ENCODE data around the gene SETD7. TPM values are rescaled to one million over a fixed set of nuclear protein-coding genes. Genes with fewer than 3 reads are reported as not detected.
A peak's percentile ranks its signal among the peaks of the same experiment; 100 is the strongest.

The SETD7 gene
- total and polyA plus RNA-seq, 2 of the 8 experiments (the other 6 are each of a cell fraction or from before 2014, with no cell fraction given), result 1.5 to 4.6 TPM

GRCh38 chr4:139469869-139470268, 86.2 kb downstream of the SETD7 start:
- Histone ChIP-seq H2BK12ac (ENCODE audit: low read depth, low read length) (0 out of 2 replicates have a peak overlapping the region, but pooled peaks have one; percentile 5), H2BK20ac (ENCODE audit: low read length) (no peak overlapping the region), H2BK5ac (ENCODE audit: low read depth, low read length) (no peak overlapping the region), H2BK15ac (ENCODE audit: low read length) (no peak overlapping the region), H4K91ac (replicated peaks; ENCODE audit: insufficient read length, low read length) (no peak overlapping the region), H2BK120ac (replicated peaks; ENCODE audit: low read depth, low read length) (no peak overlapping the region), H4K20me1 (replicated peaks in 1 of 2; ENCODE audit: control insufficient read depth in 1 of 2, insufficient read depth in 2 of 2, low read length in 2 of 2) (no peaks in the 10 kb centered on the region), H3K18ac (ENCODE audit: extremely low read depth, low read length) (no peak overlapping the region), H3K4me3 (ENCODE audit: extremely low read depth in 1 of 4, insufficient read depth in 2 of 4, low read depth in 3 of 4, low read length in 4 of 4) (no peak overlapping the region), H2AK5ac (ENCODE audit: low read depth, low read length) (no peak overlapping the region), H3K23ac (ENCODE audit: insufficient read length) (no peak overlapping the region), H3K56ac (replicated peaks; ENCODE audit: insufficient read length, low read depth, low read length) (no peak overlapping the region), H3K23me2 (ENCODE audit: low read depth, low read length) (no peaks in the 10 kb centered on the region), H3K4ac (replicated peaks; ENCODE audit: insufficient read length, low read depth, low read length) (no peak overlapping the region), H3K27ac (ENCODE audit: low read depth, low read length) (no peak overlapping the region), H3K4me2 (ENCODE audit: insufficient read depth in 1 of 2, low read depth in 2 of 2, low read length in 2 of 2) (no peak overlapping the region), H3K9ac (replicated peaks in 1 of 4; ENCODE audit: extremely low read depth in 1 of 4, low read depth in 3 of 4, low read length in 3 of 4) (no peak overlapping the region), H3K14ac (ENCODE audit: insufficient read length) (no peak overlapping the region), H4K5ac (ENCODE audit: insufficient read length, low read depth, low read length) (no peak overlapping the region), H3K36me3 (ENCODE audit: control insufficient read depth in 2 of 4, insufficient read depth in 4 of 4, low read length in 3 of 4) (peaks cover 0 to 17% (median 9%) of the 10 kb centered on the region in 4 experiments; a peak in 5 of 8 replicates), H4K8ac (ENCODE audit: extremely low read depth, insufficient read depth, low read length) (no peak overlapping the region), H3K79me1 (ENCODE audit: low read depth, low read length) (peaks cover 11% of the 10 kb centered on the region; the same call in 1 of the 2 replicates), H3K27me3 (replicated peaks in 1 of 4; ENCODE audit: control insufficient read depth in 3 of 4, extremely low read depth in 1 of 4, insufficient read depth in 3 of 4, low read length in 3 of 4) (no peaks in the 10 kb centered on the region), H3K79me2 (ENCODE audit: control insufficient read depth in 1 of 2, insufficient read depth in 2 of 2, low read length in 2 of 2) (peaks cover 0 to 39% of the 10 kb centered on the region in 2 experiments; a peak in 3 of 4 replicates), H2AFZ (ENCODE audit: low read length) (no peak overlapping the region), H3K4me1 (replicated peaks in 1 of 4; ENCODE audit: control insufficient read depth in 3 of 4, insufficient read depth in 4 of 4, low read length in 3 of 4) (no peaks in the 10 kb centered on the region), H3K9me3 (ENCODE audit: insufficient read depth in 2 of 2, low read depth in 1 of 2, low read length in 1 of 2) (peaks cover 0 to 12% of the 10 kb centered on the region in 2 experiments; a peak in 1 of 4 replicates)
- CTCF ChIA-PET (ENCODE audit: partially characterized antibody), result interaction anchor here (1.9 to 2.5 kb wide), 2 partner anchors 10 to 27 kb away, joined by 4 to 9 read pairs; no protein-coding TSS in a partner anchor
- no peak for FAIRE-seq
- WGBS, 2 experiments (ENCODE audit: extremely low coverage in 1 of 2, insufficient coverage in 1 of 2, insufficient read length in 1 of 2, insufficient replicate concordance in 2 of 2, low coverage in 1 of 2, low lambda C conversion rate in 2 of 2, missing lambda C conversion rate in 1 of 2), result 82% methylated on average over 1 of the region's 1 CpG; no CpG with 5 or more reads in 1 of the 2 experiments
- POLR2A ChIA-PET (ENCODE audit: partially characterized antibody), result interaction anchor here (0.6 to 0.8 kb wide), 4 partner anchors 9 to 1954 kb away, joined by 3 read pairs; no protein-coding TSS in a partner anchor
- DNase-seq (ENCODE audit: low read depth in 1 of 2, low spot score in 2 of 2), result no peak
- TF ChIP-seq KDM4A (IDR thresholded peaks at IDR 0.05; ENCODE audit: low read depth, low read length, severe bottlenecking) (no peak), RBBP5 (IDR thresholded peaks at IDR 0.05; ENCODE audit: borderline replicate concordance, low read depth, low read length) (no peak), EP300 (IDR thresholded peaks at IDR 0.05; ENCODE audit: borderline replicate concordance in 1 of 2, low read depth in 2 of 2, low read length in 2 of 2) (no peak), RFX5 (IDR thresholded peaks at IDR 0.05; ENCODE audit: borderline replicate concordance, low read depth, low read length) (no peak), TEAD4 (IDR thresholded peaks at IDR 0.05; ENCODE audit: low read depth, low read length) (no peak), SP2 (IDR thresholded peaks at IDR 0.05; ENCODE audit: low read length) (no peak), EZH2 (IDR thresholded peaks at IDR 0.05; ENCODE audit: low read depth, low read length, severe bottlenecking) (no peak), BACH1 (IDR thresholded peaks at IDR 0.05; ENCODE audit: low read length) (no peak), SRF (IDR thresholded peaks at IDR 0.05; ENCODE audit: low read depth, low read length) (no peak), USF2 (IDR thresholded peaks at IDR 0.05; ENCODE audit: low read length) (no peak), RAD21 (IDR thresholded peaks at IDR 0.05 in 1 of 2, conservative IDR thresholded peaks at IDR 0.05 in 1 of 2; ENCODE audit: low read depth in 2 of 2, low read length in 2 of 2) (no peak)

All from H1 (cell line).